IPS-NIHi11 (cell line): ENCODE data around the gene OSBPL8.

Source experiments
- DNase-seq: peaks from one replicate; pipeline ENCODE4 v3.0.0; 2012; ENCODE audit warnings: mixed read lengths, low spot score

Gene OSBPL8

GRCh38 chr12:76559400-76560085, at the start of gene OSBPL8:
Gene OSBPL8, minus strand, starts transcription at chr12:76559771. Its CDS starts 72,220 bp downstream, at chr12:76487551.
- DNase-seq = peak; percentile 94

GRCh38 chr12:76608070-76608469, 48.5 kb upstream of the OSBPL8 start:
- DNase-seq = no peak

- no peak for DNase-seq
These were observed 35.5 kb upstream of the OSBPL8 start for GRCh38 chr12:76595056-76595455.

GRCh38 chr12:76591476-76591875, 31.9 kb upstream of the OSBPL8 start:
- DNase-seq = no peak

GRCh38 chr12:76590131-76590530, 30.6 kb upstream of the OSBPL8 start:
- no peak for DNase-seq

- no peak for DNase-seq
These were observed 29.5 kb upstream of the OSBPL8 start for GRCh38 chr12:76588881-76589565.

- no peak for DNase-seq
These were observed 28.0 kb upstream of the OSBPL8 start for GRCh38 chr12:76587428-76588178.

- DNase-seq = no peak
These were observed 27.3 kb upstream of the OSBPL8 start for GRCh38 chr12:76586764-76587395.

- DNase-seq = no peak
These were observed 23.7 kb upstream of the OSBPL8 start for GRCh38 chr12:76583301-76583700.

GRCh38 chr12:76573840-76574373, 14.3 kb upstream of the OSBPL8 start:
- DNase-seq = no peak

- DNase-seq = no peak
These were observed 11.7 kb upstream of the OSBPL8 start for GRCh38 chr12:76571256-76571655.

- DNase-seq = no peak
These were observed 10.4 kb upstream of the OSBPL8 start for GRCh38 chr12:76569685-76570604.

- DNase-seq = no peak
These were observed 9.4 kb upstream of the OSBPL8 start for GRCh38 chr12:76568888-76569551.

- DNase-seq = no peak
These were observed 8.6 kb upstream of the OSBPL8 start for GRCh38 chr12:76568130-76568529.

- DNase-seq = no peak
These were observed 3.5 kb upstream of the OSBPL8 start for GRCh38 chr12:76563061-76563460.

- no peak for DNase-seq
These were observed 2.6 kb upstream of the OSBPL8 start for GRCh38 chr12:76562130-76562529.

- no peak for DNase-seq
These were observed 518 bp upstream of the OSBPL8 start for GRCh38 chr12:76560086-76560491.

- peak; percentile 47 for DNase-seq
These were observed 729 bp downstream of the OSBPL8 start for GRCh38 chr12:76558684-76559399.

GRCh38 chr12:76556368-76556767, 3.2 kb downstream of the OSBPL8 start:
- DNase-seq = no peak

GRCh38 chr12:76555797-76556196, 3.8 kb downstream of the OSBPL8 start:
- no peak for DNase-seq
